Measurements from ENCODE around the gene TKFC.

The TKFC gene

DNA sequence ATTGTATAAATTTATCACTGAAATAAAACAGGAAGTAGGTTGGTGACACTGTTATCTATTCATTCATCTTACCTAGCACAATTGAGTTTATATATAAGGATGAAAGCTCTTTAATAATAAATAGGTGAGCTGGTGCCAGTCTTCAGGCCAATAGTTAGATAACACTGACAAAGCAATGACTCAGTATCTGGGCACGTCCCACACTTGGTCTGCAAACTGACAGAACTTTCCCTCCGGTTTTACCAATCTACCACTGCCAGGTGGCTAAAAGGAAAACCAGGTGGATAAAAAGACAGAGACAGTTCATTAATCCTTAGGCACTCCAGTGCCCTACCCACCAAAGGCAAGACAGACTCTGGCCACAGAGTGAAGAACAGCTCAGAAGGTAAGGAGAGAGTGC, 17.8 kb upstream of the TKFC start:
- DNase-seq (ENCODE audit: low read depth in 2 of 2): no peak

DNA sequence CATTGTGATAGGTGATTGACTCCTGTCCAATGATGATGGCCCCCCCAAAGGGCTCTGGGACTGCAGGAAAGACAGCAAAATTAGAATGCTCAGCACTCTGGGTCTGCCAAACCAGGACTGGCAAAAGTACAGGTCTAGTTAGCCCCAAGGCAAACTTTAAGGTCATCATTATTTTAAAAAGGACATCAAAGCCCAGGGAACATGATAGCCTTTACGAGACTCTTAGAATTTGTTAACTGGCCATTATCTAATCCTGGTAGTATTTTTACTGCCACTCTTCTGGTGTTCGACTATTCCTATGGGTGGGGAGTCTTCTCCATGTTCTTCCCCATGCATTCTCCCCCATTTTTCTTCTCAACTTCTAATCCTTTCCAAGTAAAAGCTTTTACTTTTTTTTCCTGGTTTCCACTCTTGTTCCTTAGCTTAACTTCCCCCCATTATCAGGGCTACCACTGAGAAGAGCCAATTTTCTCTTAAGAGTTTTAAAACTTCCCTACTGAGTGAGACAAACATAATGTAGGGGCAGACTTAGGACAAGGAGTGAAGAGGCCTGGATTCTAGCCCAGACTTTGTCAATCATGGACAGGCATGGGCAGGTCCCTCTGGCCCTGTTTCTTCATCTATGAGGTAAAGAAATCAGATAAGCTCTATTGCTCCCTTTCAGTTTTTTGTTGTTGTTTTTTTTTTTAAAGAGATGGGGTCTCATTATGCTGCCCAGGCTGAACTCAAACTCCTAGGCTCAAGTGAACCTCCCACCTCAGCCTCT, 7.2 kb upstream of the TKFC start:
- DNase-seq (ENCODE audit: low read depth in 2 of 2): no peak

DNA sequence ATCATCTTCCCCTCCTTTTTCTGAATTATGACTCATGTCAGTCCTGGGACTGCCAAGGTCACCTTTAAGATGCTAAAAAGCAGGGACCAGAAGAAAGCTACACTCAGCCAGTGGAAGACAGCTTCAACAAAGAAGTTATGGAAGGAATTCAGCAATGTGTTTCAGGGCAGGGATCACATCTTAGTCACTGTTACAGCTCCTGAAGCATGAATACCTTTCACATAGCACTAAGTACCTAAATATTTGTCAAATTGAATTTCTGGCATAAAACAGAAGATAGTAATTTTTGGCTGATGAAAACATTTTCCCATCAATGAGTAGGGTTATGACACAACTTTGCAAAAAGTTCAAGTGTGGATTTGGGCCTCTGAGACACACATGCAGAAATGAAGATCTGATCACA, 5.4 kb upstream of the TKFC start:
- no peak for DNase-seq (ENCODE audit: low read depth in 2 of 2)

DNA sequence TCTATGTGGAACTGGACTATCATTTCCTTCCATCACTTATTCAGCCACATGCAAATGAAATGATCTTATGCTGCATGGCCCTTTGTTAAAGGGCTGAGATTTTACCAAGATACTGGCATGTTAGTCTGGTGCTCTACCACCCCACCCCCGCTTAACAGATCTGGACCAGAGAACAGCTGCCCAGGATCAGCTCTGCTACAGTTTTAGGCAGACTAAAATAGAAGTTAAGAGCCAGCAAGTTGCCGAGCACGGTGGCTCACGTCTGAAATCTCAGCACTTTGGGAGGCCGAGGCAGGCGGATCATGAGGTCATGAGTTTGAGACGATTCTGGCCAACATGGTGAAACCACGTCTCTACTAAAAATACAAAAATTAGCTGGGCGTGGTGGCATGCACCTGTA, 4.7 kb upstream of the TKFC start:
- DNase-seq (ENCODE audit: low read depth in 2 of 2): no peak

DNA sequence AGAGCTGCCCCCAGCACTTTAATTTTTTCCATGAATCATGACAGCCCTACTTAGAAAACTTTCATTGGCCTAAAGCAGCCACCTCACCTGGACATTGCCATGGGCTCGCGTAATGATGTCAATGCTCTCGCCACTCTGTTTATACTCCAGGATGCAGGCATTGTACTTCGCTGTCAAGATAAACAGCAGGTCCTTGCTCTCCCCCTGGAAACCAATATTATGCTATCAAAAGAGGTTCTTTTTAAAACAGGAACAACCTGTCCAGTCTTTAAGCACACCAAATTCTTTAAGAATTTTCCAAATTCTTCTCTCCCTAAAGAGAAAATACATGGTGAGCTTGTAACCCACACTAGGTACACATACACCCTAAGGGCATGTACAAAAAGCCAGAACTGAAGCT, 3.2 kb upstream of the TKFC start:
- no peak for DNase-seq (ENCODE audit: low read depth in 2 of 2)

DNA sequence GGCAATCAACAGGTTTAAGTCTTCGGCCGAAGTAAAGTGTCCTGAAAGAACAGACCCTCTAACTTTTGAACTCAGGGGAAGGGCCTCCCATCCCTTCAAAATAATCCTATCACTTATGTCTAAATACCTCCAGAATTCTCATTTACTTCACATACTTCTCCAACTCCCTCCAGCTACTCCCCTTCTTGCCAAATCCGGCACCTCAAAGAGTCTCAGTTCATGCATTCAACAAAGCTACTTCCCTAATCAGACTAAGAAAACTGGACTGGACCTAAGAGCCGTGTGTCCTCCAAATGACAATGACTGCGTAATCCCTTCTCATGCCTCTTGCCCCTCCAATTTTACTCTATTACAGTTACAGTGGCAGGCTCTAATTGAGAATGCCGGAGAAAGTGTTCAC, 1.4 kb upstream of the TKFC start:
- DNase-seq (ENCODE audit: low read depth in 2 of 2): no peak

DNA sequence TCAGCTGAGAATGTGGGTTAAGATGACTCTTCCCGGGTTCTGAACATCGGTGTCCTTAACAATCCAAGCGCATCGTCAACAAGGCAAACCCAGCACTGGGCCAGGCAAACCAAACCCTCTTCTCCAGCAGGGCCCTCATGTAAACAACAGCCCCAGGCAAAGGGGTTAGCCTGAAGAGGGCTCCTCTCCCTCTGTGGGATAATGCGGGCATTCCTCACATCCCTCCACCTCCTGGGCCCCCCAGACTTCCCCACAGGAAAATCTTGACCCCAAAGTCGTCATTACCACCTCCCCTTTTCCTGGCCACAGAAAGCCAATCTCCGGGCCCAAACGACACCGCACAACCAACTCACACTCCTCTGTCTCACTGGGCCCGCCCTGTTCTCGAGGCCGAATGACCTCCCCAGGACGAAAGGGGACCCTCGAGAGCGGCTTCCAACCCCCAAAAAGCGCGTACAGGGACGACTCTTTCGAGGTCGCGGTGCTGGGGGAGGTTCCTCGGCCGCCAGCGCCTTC, 689 bp upstream of the TKFC start:
- no peak for DNase-seq (ENCODE audit: low read depth in 2 of 2)

DNA sequence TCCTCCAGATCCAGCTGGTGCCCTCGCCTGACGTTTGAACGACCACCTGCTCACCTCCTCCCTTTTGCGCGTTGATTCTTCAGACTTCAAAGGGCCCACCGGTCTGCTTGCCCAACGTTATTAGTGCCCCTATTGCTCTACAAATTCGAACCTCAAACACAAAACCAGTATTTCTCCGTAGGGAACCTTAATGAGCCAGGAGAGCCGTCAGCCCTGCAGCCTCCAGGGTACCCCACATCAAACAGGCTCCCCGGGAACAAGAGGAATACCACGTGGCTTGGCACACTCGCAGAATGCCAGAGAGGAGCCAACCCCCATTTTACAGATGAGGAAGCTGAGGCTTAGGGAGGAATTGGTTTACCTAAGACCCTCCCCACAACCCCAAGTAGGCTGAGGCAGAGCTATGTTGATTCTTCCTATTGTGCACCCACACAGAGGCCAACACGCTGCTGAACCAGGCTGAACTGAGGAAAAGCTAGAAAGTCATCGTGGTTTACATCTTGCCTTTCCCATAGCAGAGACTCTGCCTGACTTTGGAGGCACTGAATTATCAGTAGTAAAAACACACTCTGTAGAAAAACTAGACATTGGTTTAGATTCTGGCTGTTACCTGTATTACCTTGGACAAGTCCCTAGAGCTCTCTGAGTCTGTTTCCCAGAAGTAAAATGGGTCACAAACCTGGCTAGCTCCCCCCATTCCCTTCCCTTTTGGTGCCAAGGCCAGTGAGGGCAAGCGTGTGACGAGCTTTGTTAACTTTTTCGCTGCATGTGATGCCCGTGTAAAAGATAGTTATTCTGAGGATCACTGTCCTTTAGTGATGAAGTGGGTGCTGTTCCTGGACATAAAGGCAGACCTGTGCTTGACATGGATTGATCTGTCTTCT, 764 bp downstream of the TKFC start:
- peak in 1 of 2 donors; percentile 7 for DNase-seq (ENCODE audit: low read depth in 2 of 2)

DNA sequence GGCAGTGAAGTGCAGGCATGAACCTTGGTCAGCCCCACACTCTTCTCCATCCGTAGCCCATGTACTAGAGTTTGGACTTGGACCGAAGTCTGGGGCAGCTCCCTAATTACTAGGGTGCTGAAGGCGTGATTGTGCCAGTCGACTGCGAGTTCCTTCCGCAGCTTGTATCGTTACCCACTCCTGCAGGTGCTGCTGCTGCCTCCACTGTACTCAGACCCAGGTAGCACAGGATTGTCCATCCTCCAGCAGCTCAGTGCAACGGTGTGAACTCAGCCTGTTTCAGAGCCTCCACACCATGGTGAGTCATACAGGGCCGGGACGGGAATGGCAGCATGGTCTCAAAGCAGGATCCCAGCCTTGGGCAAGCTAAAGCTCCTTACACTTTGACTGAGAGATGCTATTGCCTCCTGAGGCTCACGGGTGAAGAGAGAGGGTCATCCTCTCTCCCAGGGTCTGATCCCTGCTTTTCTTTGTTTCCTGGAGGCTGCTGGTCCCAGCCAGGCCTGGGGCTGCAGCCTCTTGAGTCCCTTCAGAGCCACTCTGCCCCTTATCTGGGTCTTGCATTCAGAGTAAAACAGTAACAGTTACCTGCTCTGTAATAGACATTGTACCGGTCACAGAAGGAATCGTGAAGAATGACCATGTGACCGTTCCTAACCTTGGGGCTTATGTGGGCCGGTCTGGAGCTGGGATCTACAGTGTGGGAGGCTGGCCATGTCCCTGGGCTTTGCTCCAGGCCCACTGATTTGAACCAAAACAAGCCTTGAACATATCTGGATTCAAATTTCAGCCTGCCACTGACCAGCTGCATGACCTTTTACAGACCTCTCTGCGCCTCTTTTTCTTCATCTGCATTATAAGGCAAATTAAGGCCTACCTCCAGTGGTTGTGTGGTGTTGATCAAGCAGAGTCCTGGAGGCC, 1.7 kb downstream of the TKFC start:
- DNase-seq (ENCODE audit: low read depth in 2 of 2): no peak

DNA sequence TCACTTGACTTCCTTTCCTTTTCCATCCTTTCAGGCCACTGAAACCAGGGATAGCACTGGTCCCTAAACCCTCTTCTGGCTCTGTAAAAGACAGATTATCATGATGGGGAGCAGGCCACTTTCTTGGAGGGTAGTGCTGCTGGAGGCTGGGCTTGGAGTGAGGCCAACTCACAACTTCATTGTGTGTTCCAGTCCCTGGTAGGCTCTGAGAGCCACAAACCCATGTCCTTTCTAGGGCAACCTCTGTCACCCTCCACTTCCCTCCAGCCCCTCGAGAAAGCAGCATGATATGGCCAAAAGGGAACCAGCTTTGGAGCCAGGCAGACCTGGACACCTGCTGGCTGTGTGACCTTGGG, 2.3 kb downstream of the TKFC start:
- DNase-seq (ENCODE audit: low read depth in 2 of 2): no peak

DNA sequence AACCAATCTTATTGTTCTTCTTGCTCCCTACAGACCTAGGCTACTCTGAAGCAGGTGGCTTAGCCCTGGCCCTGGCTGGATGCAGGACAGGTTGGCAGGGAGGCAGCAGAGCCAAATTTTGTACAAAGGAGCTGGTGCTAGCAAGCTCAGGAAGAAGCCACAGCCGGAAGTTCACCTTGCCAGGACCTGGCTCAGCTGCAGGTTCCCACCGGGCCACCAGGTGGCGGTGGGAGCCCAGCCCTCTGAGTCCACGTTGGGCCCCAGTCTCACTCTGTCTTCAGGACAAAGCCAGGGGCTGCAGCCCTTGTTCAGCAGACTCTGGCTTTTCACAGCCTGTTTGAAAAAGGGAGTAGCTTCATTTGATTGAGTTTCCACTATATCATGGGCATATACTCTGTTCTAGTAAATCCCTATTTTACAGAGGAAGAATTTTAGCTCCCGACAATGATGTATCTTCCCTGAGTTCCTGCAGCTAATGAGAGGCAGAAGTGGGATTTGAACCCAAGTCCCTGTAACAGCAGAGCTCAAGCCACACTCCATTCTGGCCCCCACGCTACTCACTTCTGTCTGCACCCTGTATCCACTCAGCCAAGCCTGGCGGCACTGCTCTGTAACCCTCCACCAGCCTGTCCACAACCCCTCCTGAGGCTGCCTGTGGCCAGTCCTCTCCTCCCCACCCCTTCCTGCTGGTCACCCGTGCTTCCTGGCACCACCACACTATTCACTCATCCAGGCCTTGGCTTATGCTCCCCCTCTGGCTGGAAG, 3.3 kb downstream of the TKFC start:
- peak; percentile 62 to 81 for DNase-seq (ENCODE audit: low read depth in 2 of 2)

DNA sequence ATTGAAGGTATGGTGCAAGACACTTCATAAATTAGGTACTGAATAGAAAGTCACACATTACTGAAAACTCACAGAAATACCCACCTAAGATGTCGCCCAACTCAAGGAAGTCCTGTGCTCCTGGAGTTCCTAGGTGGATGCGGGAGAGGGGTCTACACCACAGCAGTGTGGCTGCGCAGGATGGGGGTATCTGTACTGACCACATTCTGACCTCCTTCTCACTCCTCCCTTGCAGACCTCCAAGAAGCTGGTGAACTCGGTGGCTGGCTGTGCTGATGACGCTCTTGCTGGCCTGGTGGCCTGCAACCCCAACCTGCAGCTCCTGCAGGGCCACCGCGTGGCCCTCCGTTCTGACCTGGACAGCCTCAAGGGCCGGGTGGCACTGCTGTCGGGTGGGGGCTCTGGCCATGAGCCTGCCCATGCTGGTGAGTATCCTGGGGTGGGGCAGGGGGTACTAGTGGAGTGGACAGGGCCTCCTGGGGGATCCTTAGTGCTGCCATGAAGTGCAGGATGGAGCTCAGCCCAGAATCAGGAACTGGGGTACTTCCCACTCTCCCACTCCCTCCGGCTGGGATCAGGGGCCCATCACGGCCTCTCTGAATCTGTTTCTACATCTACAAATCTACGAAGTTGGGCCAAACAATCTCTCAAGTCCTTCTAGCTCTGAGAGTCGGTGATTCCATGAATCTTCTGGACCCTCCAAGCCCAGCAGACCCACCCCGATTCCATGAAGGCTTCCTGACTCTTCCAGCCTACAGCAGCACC, 4.9 kb downstream of the TKFC start:
- no peak for DNase-seq (ENCODE audit: low read depth in 2 of 2)

DNA sequence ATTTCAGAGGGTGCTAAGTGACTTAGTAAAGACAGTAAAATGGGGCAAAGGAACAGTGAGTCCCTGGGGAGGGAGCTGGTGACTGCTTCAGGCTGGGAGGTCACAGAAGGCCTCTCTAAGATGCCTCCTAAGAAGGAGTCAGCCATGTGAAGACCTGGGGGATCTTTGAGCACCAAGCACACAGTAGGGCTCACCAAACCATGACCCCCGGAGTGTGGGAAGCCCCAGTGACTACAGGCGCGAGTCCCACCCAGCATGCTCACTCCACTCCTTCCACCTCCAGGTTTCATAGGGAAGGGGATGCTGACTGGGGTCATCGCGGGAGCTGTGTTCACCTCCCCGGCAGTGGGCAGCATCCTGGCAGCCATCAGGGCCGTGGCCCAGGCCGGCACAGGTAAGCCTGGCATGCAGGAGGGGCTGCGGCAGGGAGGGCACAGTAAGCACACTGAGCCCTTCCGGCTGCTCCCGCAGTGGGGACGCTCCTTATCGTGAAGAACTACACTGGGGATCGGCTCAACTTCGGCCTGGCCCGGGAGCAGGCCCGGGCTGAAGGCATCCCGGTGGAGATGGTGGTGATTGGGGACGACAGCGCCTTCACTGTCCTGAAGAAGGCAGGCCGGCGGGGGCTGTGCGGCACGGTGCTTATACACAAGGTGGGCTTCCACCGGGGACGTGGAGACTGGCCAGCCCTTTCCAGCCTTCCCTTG, 5.9 kb downstream of the TKFC start:
- no peak for DNase-seq (ENCODE audit: low read depth in 2 of 2)

DNA sequence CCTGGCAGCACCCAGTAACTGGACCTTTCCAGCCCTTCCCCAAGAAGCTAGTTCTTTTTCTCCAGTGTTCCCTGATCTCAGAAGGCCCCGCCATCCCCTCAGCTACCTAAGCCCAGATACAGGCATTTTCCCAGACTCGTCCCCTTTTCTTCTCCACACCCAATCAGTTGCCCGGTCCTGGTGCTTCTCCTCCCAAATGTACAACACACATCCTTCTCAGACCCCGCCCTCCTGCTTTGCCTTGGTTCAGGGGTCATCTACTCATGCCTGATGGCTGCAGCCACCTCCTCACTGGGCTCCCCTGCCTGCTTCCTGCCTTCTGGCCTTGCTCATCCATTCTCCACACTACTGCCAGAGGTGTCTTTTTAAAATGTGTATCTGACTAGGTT, 6.5 kb downstream of the TKFC start:
- DNase-seq (ENCODE audit: low read depth in 2 of 2): no peak

DNA sequence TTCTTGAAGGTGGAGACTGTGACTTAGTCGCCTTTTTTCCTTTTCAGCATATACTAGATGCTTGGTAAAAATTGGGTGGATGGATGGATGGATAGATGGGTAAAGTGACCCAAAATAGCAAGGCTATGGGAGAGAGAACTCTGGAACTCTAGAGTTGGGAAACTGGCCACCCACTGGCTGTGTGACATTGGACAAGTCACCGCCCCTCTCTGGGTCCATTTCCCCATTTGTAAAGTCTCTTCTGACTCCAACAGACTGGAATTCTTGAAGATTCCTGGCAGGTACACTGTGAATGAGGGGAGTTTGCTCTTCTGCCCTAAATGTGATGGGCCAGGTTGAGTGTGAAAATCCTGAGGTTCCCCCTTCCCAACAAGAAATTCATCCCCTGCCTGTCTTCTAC, 8.0 kb downstream of the TKFC start:
- DNase-seq (ENCODE audit: low read depth in 2 of 2): no peak

DNA sequence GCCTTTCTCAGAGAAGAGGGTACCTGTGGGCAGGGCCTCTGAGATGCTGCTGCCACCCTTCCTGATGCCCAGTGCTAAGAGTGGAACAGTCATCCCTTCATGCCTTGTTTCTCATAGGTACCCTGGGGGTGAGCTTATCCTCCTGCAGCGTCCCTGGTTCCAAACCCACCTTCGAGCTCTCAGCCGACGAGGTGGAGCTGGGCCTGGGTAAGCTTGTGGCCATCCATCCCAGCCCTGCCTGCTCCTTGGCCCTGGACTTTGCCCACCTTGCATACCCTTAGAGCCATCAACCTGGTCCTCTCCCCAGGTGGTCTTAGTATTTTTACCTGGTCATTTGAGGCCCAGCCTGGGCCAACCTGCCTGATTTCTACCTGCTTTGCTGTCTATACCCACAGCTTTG, 8.7 kb downstream of the TKFC start:
- DNase-seq (ENCODE audit: low read depth in 2 of 2): no peak

DNA sequence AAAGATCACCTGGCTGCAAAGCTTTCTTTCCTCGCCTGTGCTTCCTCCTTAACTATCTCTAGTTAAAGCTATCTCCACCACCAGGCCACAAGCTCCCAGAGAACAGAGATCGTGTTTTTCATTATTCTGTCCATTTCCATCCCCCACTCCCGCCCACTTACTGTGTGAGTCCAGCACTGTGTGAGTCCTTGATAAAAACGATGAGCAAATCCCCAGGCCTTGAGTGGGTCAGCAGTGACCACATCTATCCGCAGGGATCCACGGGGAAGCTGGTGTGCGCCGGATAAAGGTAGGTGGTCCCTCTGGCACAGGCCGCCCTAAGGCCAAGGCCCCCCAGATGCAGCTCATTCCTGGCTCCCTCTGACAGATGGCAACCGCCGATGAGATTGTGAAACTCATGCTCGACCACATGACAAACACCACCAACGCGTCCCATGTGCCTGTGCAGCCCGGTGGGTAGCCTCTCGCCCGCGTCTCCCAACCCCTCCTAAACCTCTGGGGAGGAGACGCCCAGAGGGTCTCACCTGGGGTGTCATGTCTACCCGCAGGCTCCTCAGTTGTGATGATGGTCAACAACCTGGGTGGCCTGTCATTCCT, 9.3 kb downstream of the TKFC start:
- no peak for DNase-seq (ENCODE audit: low read depth in 2 of 2)

DNA sequence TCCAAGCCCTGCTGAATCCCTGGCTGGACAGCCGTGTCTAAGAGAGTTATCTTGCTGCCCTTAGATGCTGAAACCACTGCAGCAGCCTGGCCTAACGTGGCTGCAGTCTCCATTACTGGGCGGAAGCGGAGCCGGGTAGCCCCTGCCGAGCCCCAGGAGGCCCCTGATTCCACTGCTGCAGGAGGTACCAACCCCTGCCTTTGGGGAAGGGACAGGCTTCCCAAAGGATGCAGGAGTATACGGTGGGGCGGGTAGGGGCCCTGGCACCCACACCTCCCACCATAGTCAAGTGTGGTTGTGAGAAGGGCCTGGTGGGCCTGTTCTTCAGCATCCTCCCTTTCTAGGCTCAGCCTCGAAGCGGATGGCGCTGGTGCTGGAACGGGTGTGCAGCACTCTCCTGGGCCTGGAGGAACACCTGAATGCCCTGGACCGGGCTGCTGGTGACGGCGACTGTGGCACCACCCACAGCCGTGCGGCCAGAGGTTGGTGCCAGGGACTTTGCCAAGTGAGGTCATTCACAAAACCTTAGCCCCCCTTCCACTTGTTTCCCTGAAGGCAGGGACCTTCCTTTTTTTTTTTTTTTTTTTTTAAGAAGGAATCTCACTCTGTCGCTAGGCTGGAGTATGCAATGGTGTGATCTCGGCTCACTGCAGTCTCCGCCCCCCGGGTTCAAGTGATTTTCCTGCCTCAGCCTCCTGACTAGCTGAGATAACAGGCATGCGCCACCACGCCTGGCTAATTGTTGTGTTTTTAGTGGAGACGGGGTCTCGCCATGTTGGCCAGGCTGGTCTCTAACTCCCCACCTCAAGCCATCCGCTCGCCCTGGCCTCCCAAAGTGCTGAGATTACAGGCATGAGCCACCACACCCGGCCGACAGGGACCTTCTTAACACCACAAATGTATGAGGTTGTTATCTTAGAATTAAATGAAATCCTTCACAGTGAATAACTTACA, 11.0 kb downstream of the TKFC start:
- no peak for DNase-seq (ENCODE audit: low read depth in 2 of 2)
